ENCODE measurements around the gene TMIGD2.
"Not testable (repeated sequence)": the region's sequence is repeated elsewhere in the genome, so short reads cannot be mapped to it uniquely, and the experiment has no call there.

TMIGD2 gene

DNA sequence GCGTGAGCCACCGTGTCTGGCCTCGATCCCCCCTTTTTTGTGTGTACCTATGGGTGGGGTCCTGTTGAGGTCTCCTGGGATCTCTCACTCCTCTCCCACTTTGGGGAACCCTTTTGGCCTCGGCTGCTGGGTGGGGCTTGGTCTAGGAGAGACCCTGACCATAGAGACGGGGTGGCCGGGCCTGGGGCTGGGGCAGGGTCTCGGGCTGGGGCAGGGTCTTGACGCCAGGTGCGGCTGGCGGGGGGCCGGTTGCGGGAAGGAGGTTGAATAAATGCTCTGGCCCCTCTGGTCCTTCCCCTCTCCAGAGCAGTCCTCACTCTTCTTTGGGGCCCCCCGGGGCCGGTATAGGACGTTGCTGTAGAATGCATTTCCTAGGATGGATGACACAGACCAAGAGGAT, 9.7 kb downstream of the TMIGD2 start:
- no peak overlapping the region for H3K4me3 ChIP-seq (ENCODE audit: low read length)
- no peak for DNase-seq (ENCODE audit: low read depth)
- TF ChIP-seq, protein P1, sequence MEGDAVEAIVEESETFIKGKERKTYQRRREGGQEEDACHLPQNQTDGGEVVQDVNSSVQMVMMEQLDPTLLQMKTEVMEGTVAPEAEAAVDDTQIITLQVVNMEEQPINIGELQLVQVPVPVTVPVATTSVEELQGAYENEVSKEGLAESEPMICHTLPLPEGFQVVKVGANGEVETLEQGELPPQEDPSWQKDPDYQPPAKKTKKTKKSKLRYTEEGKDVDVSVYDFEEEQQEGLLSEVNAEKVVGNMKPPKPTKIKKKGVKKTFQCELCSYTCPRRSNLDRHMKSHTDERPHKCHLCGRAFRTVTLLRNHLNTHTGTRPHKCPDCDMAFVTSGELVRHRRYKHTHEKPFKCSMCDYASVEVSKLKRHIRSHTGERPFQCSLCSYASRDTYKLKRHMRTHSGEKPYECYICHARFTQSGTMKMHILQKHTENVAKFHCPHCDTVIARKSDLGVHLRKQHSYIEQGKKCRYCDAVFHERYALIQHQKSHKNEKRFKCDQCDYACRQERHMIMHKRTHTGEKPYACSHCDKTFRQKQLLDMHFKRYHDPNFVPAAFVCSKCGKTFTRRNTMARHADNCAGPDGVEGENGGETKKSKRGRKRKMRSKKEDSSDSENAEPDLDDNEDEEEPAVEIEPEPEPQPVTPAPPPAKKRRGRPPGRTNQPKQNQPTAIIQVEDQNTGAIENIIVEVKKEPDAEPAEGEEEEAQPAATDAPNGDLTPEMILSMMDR (conservative IDR thresholded peaks at IDR 0.05; ENCODE audit: low read depth, low read length): no peak

DNA sequence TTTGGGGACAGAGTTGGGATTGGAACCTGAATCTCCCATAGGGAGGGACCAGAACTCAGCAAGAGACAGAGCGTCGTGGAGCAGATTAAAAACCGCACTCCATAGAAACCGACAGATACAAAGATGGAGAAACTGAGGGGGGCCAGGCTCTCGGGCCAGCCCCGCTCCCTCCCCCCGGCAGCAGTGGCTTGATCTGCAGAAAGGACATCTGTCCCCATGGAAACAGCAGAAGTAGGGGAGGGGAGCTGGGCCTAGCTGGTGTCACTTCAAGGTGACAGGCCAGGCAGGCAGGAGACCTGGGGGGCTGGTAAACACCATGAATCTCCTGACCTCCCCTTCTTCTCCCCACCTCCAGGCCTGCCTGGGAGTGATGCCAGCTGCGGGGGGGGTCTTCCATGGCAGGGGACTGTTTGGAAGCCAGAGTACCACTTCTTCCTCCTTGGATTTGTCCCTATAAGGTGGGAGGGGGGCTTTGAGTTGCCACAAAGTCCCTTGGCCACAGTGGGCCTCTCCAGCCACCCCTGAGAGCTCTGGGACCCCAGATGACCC, 10.9 kb downstream of the TMIGD2 start:
- no peak overlapping the region for H3K4me3 ChIP-seq (ENCODE audit: low read length)
- TF ChIP-seq, protein P1 (conservative IDR thresholded peaks at IDR 0.05; ENCODE audit: low read depth, low read length): no peak
- no peak for DNase-seq (ENCODE audit: low read depth)

DNA sequence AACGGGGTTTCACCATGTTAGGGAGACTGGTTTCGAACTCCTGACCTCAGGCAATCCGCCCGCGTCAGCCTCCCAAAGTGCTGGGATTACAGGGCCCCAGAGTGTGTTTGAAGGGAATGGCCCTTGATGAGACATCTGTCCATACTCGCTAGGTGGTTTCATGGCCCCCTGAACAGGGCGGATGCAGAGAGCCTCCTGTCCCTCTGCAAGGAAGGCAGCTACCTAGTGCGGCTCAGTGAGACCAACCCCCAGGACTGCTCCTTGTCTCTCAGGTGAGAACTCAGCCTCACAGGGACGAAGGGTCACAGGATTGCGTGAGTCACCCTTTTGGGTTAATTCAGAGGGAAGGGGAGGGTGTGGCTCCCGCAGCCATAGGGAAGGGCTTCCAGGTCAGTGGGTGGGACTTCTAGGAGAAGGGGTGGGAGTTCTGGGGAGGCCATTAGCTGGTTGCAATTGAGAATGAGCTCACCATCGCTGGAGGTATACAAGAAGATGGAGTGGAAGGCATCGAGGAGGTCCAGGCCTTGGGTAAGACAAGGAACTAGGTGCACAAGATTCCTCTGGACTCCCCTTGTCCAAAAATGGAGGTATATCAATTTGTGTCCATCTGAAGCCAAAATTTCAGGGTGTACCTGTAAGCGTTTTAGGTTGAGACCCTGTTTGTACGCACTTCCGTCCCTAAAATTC, 14.0 kb downstream of the TMIGD2 start:
- TF ChIP-seq, protein P1 (conservative IDR thresholded peaks at IDR 0.05; ENCODE audit: low read depth, low read length): no peak
- no peak overlapping the region for H3K4me3 ChIP-seq (ENCODE audit: low read length)
- no peak for DNase-seq (ENCODE audit: low read depth)

DNA sequence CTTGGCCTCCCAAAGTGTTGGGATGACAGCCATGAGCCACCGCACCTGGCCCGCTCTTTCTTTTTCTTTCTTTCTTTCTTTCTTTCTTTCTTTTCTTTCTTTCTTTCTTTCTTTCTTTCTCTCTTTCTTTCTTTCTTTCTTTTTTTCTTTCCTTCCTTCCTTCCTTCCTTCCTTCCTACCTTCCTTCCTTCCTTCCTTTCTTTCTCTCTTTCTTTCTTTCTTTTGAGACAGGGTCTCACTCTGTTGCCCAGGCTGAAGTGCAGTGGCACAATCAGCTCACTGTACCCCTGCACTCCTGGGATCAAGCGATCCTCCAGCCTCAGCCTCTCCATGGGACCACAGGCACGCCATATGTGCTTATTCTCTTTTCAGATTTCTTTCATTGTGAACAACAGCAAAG, 16.0 kb downstream of the TMIGD2 start:
- not testable (repeated sequence) for H3K4me3 ChIP-seq (ENCODE audit: low read length); DNase-seq (ENCODE audit: low read depth)

DNA sequence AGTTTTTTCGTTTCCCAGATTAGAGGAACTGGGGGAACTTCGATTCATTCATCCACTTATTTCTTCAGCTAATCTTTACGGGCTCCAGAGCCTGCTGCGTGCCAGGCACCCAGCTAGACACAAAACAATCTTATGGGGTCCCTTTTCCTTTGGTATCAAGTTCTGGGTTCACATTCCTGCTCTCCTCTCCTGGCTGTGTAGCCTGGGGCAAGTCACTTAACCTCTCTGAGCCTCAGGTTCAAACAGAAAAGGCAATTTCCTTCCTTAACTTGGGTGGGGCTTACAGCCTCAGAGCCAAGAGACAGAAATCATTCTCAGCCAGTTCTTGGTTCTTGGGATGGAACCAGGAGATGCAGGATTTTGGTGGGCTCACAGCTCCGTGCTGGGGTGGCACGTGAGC, 17.2 kb downstream of the TMIGD2 start:
- DNase-seq (ENCODE audit: low read depth): no peak
- H3K4me3 ChIP-seq (ENCODE audit: low read length): no peak overlapping the region
- TF ChIP-seq, protein P1 (conservative IDR thresholded peaks at IDR 0.05; ENCODE audit: low read depth, low read length): no peak

DNA sequence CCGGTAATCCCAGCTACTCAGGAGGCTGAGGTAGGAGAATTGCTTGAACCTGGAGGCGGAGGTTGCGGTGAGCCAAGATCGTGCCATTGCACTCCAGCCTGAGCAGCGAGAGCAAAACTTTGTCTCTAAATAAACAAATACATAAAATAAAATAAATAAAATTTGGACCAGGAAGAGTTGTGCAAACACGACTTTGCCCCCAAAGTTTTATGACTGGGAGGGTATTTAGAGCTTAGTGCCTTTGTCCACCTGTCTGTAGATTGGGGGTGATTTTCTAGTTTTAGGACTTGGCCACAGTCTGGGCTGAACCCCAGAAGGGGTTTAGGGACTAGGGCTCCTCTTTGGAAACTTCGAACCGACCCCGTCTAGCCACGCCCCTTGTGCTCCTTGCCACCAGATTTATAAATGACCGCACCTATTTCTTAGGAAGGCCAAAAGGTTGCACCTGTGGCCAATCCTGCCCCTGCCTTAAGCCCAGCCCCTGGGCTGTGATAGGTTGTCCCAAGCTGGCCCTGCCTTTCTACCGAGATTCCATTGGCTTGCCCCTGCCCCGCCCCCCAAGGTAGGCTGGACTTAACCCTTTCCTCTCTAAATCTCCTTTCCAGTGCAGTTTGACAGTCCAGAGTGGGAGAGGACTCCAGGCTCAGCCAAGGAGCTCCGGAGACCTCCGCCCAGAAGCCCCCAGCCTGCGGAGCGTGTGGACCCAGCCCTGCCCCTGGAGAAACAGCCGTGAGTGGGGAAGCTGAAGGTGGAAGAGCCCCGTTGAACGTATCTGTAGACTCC, 17.8 kb downstream of the TMIGD2 start:
- TF ChIP-seq, protein P1 (conservative IDR thresholded peaks at IDR 0.05; ENCODE audit: low read depth, low read length): no peak
- DNase-seq (ENCODE audit: low read depth): no peak
- H3K4me3 ChIP-seq (ENCODE audit: low read length): no peak overlapping the region

DNA sequence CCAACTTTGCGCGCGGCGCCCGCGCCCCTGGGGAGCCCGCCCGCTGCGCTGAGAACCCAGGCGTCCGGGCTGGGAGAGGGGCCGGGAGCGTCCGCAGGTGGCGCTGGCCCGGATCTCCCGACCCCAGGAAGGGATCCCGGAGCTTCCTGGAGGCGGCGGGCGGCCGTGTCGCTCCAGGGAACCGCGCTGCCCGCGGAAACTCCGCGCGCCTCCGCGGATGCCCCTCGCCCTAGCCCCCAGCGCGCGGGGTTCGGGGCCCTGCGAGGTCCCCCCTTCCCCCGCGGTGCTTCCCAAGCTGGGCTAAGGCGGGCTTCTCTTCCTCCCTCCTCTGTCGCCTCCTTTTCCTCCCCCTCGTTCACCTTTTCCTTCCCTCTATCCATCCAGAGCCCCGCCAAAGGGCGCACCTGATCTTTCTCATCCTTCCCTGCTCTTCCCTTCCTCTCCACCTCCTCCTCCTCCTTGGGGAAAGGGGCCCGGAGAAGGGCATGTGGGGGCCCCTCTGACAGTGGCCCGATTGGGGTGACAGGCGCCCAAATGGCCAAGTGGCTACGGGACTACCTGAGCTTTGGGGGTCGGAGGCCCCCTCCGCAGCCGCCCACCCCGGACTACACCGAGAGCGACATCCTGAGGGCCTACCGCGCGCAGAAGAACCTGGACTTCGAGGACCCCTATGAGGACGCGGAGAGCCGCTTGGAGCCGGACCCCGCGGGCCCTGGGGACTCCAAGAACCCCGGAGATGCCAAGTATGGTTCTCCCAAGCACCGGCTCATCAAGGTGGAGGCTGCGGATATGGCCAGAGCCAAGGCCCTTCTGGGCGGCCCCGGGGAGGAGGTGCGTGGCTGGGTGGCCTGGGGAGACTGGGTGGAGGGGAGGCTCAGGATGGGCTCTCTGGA, 22.4 kb downstream of the TMIGD2 start:
- TF ChIP-seq, protein P1 (conservative IDR thresholded peaks at IDR 0.05; ENCODE audit: low read depth, low read length): no peak
- no peak overlapping the region for H3K4me3 ChIP-seq (ENCODE audit: low read length)
- DNase-seq (ENCODE audit: low read depth): no peak

Measured in retinal pigment epithelial cell (primary cell).